HEK293 (cell line): ENCODE results near the gene SZT2.

Experiments
- TSHZ1 ChIP-seq: fragments of 450-650 bp; formaldehyde crosslinking; IDR thresholded peaks from 2 replicates; pipeline ENCODE4 v1.5.1; 2016; ENCODE audit warnings: missing biosample characterization, missing genetic modification characterization, borderline replicate concordance
- ZFP69B ChIP-seq: fragments of 450-650 bp; formaldehyde crosslinking; IDR thresholded peaks from 2 replicates; pipeline ENCODE4 v1.5.1; 2016; ENCODE audit warnings: missing biosample characterization, missing genetic modification characterization
- ZNF138 ChIP-seq: fragments of 450-650 bp; formaldehyde crosslinking; IDR thresholded peaks from 2 replicates; pipeline ENCODE4 v1.5.1; 2016; ENCODE audit warnings: missing biosample characterization, missing genetic modification characterization, borderline replicate concordance
- ZNF23 ChIP-seq: fragments of 450-650 bp; formaldehyde crosslinking; IDR thresholded peaks from 2 replicates; pipeline ENCODE4 v1.5.1; 2016; ENCODE audit warnings: missing biosample characterization, missing genetic modification characterization, borderline replicate concordance
- ZNF350 ChIP-seq: fragments of 450-650 bp; formaldehyde crosslinking; IDR thresholded peaks from 2 replicates; pipeline ENCODE4 v1.5.0; 2017; ENCODE audit warnings: missing biosample characterization, mild to moderate bottlenecking, missing genetic modification characterization
- ZNF449 ChIP-seq: fragments of 450-650 bp; formaldehyde crosslinking; IDR thresholded peaks from 2 replicates; pipeline ENCODE4 v1.5.1; 2017; ENCODE audit warnings: missing biosample characterization, mild to moderate bottlenecking, missing genetic modification characterization, moderate library complexity
- ZNF776 ChIP-seq: fragments of 450-650 bp; formaldehyde crosslinking; IDR thresholded peaks from 2 replicates; pipeline ENCODE4 v1.5.0; 2017; ENCODE audit warnings: missing biosample characterization, missing genetic modification characterization, borderline replicate concordance
- ZNF792 ChIP-seq: fragments of 450-650 bp; formaldehyde crosslinking; IDR thresholded peaks from 2 replicates; pipeline ENCODE4 v1.5.1; 2016; ENCODE audit warnings: missing biosample characterization, missing genetic modification characterization
- TF ChIP-seq, protein P1 (sequence below): fragments of 450-650 bp; formaldehyde crosslinking; IDR thresholded peaks from 2 replicates; pipeline ENCODE4 v1.5.1; 2016; ENCODE audit warnings: missing biosample characterization, missing genetic modification characterization

GRCh38 chr1:43377831-43378230 lies 11.9 kb upstream of the SZT2 start:
- TF ChIP-seq, protein P1, sequence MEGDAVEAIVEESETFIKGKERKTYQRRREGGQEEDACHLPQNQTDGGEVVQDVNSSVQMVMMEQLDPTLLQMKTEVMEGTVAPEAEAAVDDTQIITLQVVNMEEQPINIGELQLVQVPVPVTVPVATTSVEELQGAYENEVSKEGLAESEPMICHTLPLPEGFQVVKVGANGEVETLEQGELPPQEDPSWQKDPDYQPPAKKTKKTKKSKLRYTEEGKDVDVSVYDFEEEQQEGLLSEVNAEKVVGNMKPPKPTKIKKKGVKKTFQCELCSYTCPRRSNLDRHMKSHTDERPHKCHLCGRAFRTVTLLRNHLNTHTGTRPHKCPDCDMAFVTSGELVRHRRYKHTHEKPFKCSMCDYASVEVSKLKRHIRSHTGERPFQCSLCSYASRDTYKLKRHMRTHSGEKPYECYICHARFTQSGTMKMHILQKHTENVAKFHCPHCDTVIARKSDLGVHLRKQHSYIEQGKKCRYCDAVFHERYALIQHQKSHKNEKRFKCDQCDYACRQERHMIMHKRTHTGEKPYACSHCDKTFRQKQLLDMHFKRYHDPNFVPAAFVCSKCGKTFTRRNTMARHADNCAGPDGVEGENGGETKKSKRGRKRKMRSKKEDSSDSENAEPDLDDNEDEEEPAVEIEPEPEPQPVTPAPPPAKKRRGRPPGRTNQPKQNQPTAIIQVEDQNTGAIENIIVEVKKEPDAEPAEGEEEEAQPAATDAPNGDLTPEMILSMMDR (tag by site-specific recombination), result no peak
- TF ChIP-seq ZNF138 (tag by site-specific recombination) (no peak), ZNF776 (tag by site-specific recombination) (no peak), ZNF449 (no peak), ZNF792 (no peak), TSHZ1 (tag by site-specific recombination) (no peak), ZFP69B (tag by site-specific recombination) (no peak), ZNF350 (tag by site-specific recombination) (no peak), ZNF23 (tag by site-specific recombination) (no peak)
